Upper lobe of right lung (tissue), 1 donor: ENCODE measurements around the gene FOXJ3. TPM values are rescaled to one million over a fixed set of nuclear protein-coding genes. Genes with fewer than 3 reads are reported as not detected.

Source experiments
- ATAC-seq: fragments of 200-7000 bp; cut with Tn5 transposase; one replicate; pipeline ENCODE4 v1.9.1; 2020; ENCODE audit warnings: mild to moderate bottlenecking, moderate library complexity
- DNase-seq: peaks from one replicate; pipeline ENCODE4 v3.0.0-alpha.2; 2020
- H3K27ac ChIP-seq: fragments of 200-600 bp; one replicate; pipeline ENCODE4 v1.8.0; 2022
- H3K27me3 ChIP-seq: fragments of 200-600 bp; one replicate; pipeline ENCODE4 v1.8.0; 2022; ENCODE audit warnings: mild to moderate bottlenecking
- H3K36me3 ChIP-seq: fragments of 200-600 bp; one replicate; pipeline ENCODE4 v1.8.0; 2022
- H3K4me1 ChIP-seq: fragments of 200-600 bp; one replicate; pipeline ENCODE4 v1.8.0; 2022
- H3K4me3 ChIP-seq: fragments of 200-600 bp; one replicate; pipeline ENCODE4 v1.8.0; 2022; ENCODE audit warnings: mild to moderate bottlenecking
- H3K9me3 ChIP-seq: fragments of 200-600 bp; one replicate; pipeline ENCODE4 v1.8.0; 2022
- CTCF ChIP-seq: fragments of 200-600 bp; IDR thresholded peaks from one replicate; pipeline ENCODE4 v1.8.0; 2022; ENCODE audit warnings: antibody characterized with exemption
- intact Hi-C: fragments of 100-400 bp; cut with DNase I; formaldehyde crosslinking; loops from one replicate; pipeline ENCODE4 v1.11.0; 2022
- total RNA-seq: library from RNA; stranded (reverse); fragmentation: NEBNext Ultra II Directional; extraction: Animal tissue kit (Norgen Biotek cat#: 25700); gene quantifications from one replicate; pipeline ENCODE4 v1.2.1, GENCODE V29; 2021
- donor health status: DM: no; HTN: yes; CAD: no; lungs with severe emphysema.

The FOXJ3 gene
- total RNA-seq, 1 donor from 2014 or later = 47.0 TPM

- intact Hi-C loops = no loop called here
- TF ChIP-seq CTCF = no peak
- Histone ChIP-seq H3K27ac (no peak overlapping the region), H3K4me1 (peaks cover 28% of the 10 kb centered on the region), H3K27me3 (no peaks in the 10 kb centered on the region), H3K4me3 (no peak overlapping the region), H3K36me3 (no peaks in the 10 kb centered on the region), H3K9me3 (no peaks in the 10 kb centered on the region)
- DNase-seq (no peak), ATAC-seq (no peak)
Measured at GRCh38 chr1:42325014-42325402, 10.0 kb downstream of the FOXJ3 start.

GRCh38 chr1:42324398-42325013, 10.5 kb downstream of the FOXJ3 start:
- no peaks in the 10 kb centered on the region for H3K27me3 ChIP-seq
- H3K27ac ChIP-seq = no peak overlapping the region
- ATAC-seq = no peak
- no peak for DNase-seq
- H3K36me3 ChIP-seq = no peaks in the 10 kb centered on the region
- intact Hi-C loops = no loop called here
- H3K4me3 ChIP-seq = no peak overlapping the region
- no peak for TF ChIP-seq CTCF
- no peaks in the 10 kb centered on the region for H3K9me3 ChIP-seq
- H3K4me1 ChIP-seq = peaks cover 33% of the 10 kb centered on the region

GRCh38 chr1:42323551-42323950, 11.5 kb downstream of the FOXJ3 start:
- H3K4me1 ChIP-seq = peaks cover 43% of the 10 kb centered on the region
- no peak overlapping the region for H3K4me3 ChIP-seq
- TF ChIP-seq CTCF = no peak
- H3K27ac ChIP-seq = no peak overlapping the region
- DNase-seq (no peak), ATAC-seq (no peak)
- no peaks in the 10 kb centered on the region for H3K27me3 ChIP-seq
- intact Hi-C loops = no loop called here
- no peaks in the 10 kb centered on the region for H3K9me3 ChIP-seq
- H3K36me3 ChIP-seq = no peaks in the 10 kb centered on the region

- peaks cover 44% of the 10 kb centered on the region for H3K4me1 ChIP-seq
Measured at GRCh38 chr1:42322577-42322976, 12.5 kb downstream of the FOXJ3 start.

GRCh38 chr1:42321731-42322130, 13.3 kb downstream of the FOXJ3 start:
- ATAC-seq = no peak
- Histone ChIP-seq H3K27me3 (no peaks in the 10 kb centered on the region), H3K36me3 (no peaks in the 10 kb centered on the region), H3K4me3 (no peak overlapping the region), H3K9me3 (no peaks in the 10 kb centered on the region), H3K27ac (no peak overlapping the region), H3K4me1 (peaks cover 44% of the 10 kb centered on the region)
- intact Hi-C loops = no loop called here
- no peak for TF ChIP-seq CTCF
- DNase-seq = no peak

More at GRCh38 chr1:42322577-42322976, 12.5 kb downstream of the FOXJ3 start:
- ATAC-seq (no peak), DNase-seq (no peak)
- no peak for TF ChIP-seq CTCF
- H3K36me3 ChIP-seq = no peaks in the 10 kb centered on the region
- no peak overlapping the region for H3K4me3 ChIP-seq
- H3K27ac ChIP-seq = no peak overlapping the region
- H3K27me3 ChIP-seq = no peaks in the 10 kb centered on the region
- no peaks in the 10 kb centered on the region for H3K9me3 ChIP-seq
- intact Hi-C loops = no loop called here

GRCh38 chr1:42320708-42321107, 14.3 kb downstream of the FOXJ3 start:
- no peak for ATAC-seq
- no peaks in the 10 kb centered on the region for H3K9me3 ChIP-seq
- no peak overlapping the region for H3K4me3 ChIP-seq
- no peak overlapping the region for H3K27ac ChIP-seq
- H3K4me1 ChIP-seq = peaks cover 44% of the 10 kb centered on the region
- no peaks in the 10 kb centered on the region for H3K36me3 ChIP-seq
- no peaks in the 10 kb centered on the region for H3K27me3 ChIP-seq
- no peak for DNase-seq
- intact Hi-C loops = no loop called here
- TF ChIP-seq CTCF = no peak
